GM19099 (cell line): Measurements from ENCODE around the gene NUP214.

ENCODE experiments used
- POLR2A ChIP-seq: IDR thresholded peaks from 3 replicates; pipeline ENCODE4 v1.6.1; 2011; ENCODE audit warnings: low read depth; ENCODE audit not compliant: insufficient read length; ENCODE audit errors: extremely low read depth

Gene NUP214

DNA sequence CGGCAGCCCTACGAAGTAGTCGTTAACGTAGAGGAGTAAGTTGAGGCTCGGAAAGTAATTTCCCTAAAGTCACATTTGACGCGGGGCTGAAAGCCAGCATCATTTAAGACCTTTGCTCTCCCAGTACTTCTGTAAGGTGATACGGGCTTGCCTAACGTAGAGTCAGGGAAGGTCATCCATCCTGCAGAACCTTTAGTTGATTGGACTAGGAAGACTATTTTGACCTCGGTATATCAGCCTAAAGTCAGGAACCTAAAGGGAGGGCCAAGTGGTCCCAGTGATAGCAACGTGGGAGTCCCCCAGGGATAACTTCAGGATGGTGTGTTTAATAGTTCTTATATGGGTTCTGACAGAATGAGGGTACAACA, 657 bp downstream of the NUP214 start:
- TF ChIP-seq POLR2A = no peak

DNA sequence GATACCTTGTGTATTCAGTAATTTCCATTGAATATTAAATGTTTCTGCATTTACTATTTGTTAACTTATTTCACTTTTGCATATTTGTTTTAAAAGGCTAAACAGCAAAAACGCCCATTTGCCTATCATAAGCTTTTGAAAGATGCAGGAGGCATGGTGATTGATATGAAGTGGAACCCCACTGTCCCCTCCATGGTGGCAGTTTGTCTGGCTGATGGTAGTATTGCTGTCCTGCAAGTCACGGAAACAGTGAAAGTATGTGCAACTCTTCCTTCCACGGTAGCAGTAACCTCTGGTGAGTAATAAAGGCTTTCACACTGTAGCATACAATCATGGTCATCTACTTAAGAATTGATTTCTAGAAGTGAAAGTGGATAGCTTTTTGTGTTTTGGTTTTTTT, 3.8 kb downstream of the NUP214 start:
- TF ChIP-seq POLR2A = no peak

DNA sequence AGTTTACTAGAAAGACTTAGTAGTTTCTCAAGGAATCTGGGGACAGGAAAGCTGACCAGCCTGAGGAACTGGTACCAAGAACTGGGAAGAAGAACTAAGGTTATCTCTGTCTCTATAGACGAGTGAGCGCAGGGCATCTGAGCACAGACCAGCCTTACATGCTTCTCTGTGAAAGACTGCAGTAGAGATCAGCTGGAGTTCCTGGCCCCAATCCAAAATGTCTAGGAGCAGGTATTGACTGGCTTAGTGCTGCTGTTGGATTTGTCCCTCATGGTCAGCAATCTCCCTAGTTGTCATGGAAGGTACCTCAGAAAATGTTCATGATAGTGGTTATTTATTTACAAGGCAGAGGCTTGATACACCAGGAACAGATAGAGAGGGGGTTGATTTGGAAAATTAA, 13.3 kb downstream of the NUP214 start:
- TF ChIP-seq POLR2A = no peak

- TF ChIP-seq POLR2A = no peak
Measured at GRCh38 chr9:131140112-131140511, 14.7 kb downstream of the NUP214 start.

GRCh38 chr9:131140550-131140949, 15.2 kb downstream of the NUP214 start:
- no peak for TF ChIP-seq POLR2A

DNA sequence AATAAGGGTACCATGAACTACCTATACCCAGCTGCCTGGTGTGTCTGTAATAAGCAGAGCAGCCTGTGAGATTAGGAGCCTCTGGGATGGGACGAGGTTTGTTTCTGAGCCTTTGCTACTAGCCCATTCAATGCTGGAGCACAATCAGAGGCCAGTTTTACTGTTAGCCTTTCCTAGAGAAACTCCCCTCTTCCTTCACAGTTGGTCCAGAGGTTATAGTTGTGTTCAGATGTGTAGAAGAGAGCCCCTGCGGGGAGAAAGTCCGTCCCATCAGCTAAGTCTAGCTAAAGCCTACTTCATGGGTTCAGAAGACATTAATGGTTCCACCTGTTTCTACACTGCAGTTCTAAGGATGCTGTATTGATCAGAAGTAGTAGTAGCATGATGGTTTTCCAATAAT, 16.8 kb downstream of the NUP214 start:
- no peak for TF ChIP-seq POLR2A

- no peak for TF ChIP-seq POLR2A
Measured at GRCh38 chr9:131144201-131144600, 18.8 kb downstream of the NUP214 start.

- no peak for TF ChIP-seq POLR2A
Measured at GRCh38 chr9:131145245-131145644, 19.9 kb downstream of the NUP214 start.

DNA sequence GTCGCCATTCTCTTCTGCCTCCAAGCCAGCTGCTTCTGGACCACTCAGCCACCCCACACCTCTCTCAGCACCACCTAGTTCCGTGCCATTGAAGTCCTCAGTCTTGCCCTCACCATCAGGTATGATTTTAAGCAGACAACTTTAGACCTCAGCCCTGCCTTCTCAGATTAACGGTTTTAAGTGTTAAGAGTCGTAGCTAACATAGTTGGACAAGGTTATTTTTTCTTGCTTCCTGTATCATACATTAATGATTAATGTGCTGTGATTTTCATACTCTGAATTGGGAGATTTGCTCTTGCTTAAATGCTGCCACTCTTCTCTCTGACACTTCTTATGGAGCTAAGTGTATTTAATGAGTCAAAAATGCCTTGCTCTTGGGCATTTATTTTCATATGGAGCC, 20.8 kb downstream of the NUP214 start:
- no peak for TF ChIP-seq POLR2A

- TF ChIP-seq POLR2A = no peak
Measured at GRCh38 chr9:131148276-131148675, 22.9 kb downstream of the NUP214 start.

GRCh38 chr9:131148966-131149687, 23.7 kb downstream of the NUP214 start:
- no peak for TF ChIP-seq POLR2A

GRCh38 chr9:131149688-131150053, 24.3 kb downstream of the NUP214 start:
- no peak for TF ChIP-seq POLR2A

- no peak for TF ChIP-seq POLR2A
Measured at GRCh38 chr9:131153595-131153994, 28.2 kb downstream of the NUP214 start.

DNA sequence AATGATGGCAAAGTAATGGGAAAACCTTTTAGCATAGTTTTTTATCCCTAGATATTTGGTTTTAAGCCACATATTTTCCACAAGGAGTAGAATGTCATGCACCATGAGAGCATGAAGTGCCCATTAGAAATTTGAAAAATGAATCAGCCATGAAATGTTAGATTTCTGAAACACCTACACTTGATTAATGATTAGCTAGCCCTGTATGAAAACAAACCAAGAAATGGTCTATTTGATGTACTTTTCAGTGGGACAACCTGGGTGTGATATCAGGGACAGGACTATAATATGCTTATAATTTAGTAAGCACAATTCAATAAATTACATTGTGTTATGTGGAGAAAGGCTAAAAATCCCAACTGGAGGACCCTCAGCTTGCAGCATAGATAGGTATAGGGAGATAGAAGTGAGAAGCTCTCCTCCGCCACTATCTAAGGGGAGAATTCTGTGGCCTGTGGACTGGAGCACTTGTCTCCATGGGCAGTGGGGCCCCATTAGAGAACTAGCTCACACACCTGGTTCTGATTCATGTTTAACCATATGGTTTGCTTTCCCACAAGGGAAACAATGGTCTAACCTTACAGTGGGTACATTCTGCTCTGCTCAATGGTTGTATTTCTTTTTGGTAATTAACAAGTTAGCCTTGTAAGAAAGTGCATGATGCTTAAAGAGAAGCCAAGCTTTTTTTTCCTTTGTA, 35.2 kb downstream of the NUP214 start:
- no peak for TF ChIP-seq POLR2A

DNA sequence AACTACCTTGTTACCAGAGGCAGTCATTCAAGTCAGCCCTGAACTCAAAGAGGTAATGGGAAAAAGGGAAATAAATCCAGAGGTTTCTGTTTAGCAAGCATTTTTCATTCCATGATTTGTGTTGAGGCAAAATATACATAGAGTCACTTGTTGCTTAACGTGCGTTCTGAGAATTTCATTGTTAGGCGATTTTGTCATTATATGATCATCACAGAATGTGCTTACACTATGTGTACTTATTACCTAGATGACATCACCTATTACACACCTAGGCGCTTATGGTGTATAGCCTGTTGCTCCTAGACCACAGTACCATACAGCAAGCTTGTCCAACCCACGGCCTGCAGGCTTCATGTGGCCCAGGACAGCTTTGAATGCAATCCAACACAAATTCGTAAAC, 36.2 kb downstream of the NUP214 start:
- TF ChIP-seq POLR2A = no peak

- no peak for TF ChIP-seq POLR2A
Measured at GRCh38 chr9:131162886-131163285, 37.5 kb downstream of the NUP214 start.

GRCh38 chr9:131165523-131165922, 40.1 kb downstream of the NUP214 start:
- no peak for TF ChIP-seq POLR2A
